Measurements from ENCODE around the gene NDUFAF3. TPM values are rescaled to one million over a fixed set of nuclear protein-coding genes. Genes with fewer than 3 reads are reported as not detected.

The NDUFAF3 gene
- total RNA-seq, 1 donor from 2014 or later: 91.3 TPM

- TF ChIP-seq POLR2AphosphoS5 (IDR thresholded peaks at IDR 0.05; ENCODE audit: insufficient read depth in 1 of 2, low read depth in 1 of 2): no peak
- no peak for TF ChIP-seq CTCF (IDR thresholded peaks at IDR 0.05)
- TF ChIP-seq POLR2A (IDR thresholded peaks at IDR 0.05): no peak
- H3K36me3 ChIP-seq: peaks cover 0 to 33% of the 10 kb centered on the region in 2 donors
- peaks cover 29% of the 10 kb centered on the region for H3K4me1 ChIP-seq
- intact Hi-C loops (cut with DNase I): no loop called here
- no peak overlapping the region for H3K27ac ChIP-seq
- H3K9me3 ChIP-seq: no peaks in the 10 kb centered on the region
- no peak for DNase-seq (ENCODE audit: extremely low spot score in 2 of 2)
- no peaks in the 10 kb centered on the region for H3K27me3 ChIP-seq
- H3K4me3 ChIP-seq: no peak overlapping the region
Observed at GRCh38 chr3:49026536-49026935, 4.6 kb downstream of the NDUFAF3 start.

GRCh38 chr3:49027634-49028033, 5.7 kb downstream of the NDUFAF3 start:
- intact Hi-C loops (cut with DNase I): no loop called here

GRCh38 chr3:49028298-49028672, 6.4 kb downstream of the NDUFAF3 start:
- peak overlapping the region; percentile 75 to 86 for H3K4me3 ChIP-seq
- H3K27ac ChIP-seq: peak overlapping the region; percentile 96
- H3K4me1 ChIP-seq: peaks cover 18% of the 10 kb centered on the region
- intact Hi-C loops (cut with DNase I): no loop called here
- H3K9me3 ChIP-seq: no peaks in the 10 kb centered on the region
- TF ChIP-seq POLR2A (IDR thresholded peaks at IDR 0.05) (no peak), POLR2AphosphoS5 (IDR thresholded peaks at IDR 0.05; ENCODE audit: insufficient read depth in 1 of 2, low read depth in 1 of 2) (no peak), CTCF (IDR thresholded peaks at IDR 0.05) (no peak)
- no peak for DNase-seq (ENCODE audit: extremely low spot score in 2 of 2)
- H3K27me3 ChIP-seq: no peaks in the 10 kb centered on the region
- peaks cover 0 to 49% of the 10 kb centered on the region in 2 donors for H3K36me3 ChIP-seq

More at GRCh38 chr3:49027634-49028033, 5.7 kb downstream of the NDUFAF3 start:
- no peaks in the 10 kb centered on the region for H3K9me3 ChIP-seq
- peaks cover 24% of the 10 kb centered on the region for H3K4me1 ChIP-seq
- peak overlapping the region; percentile 96 for H3K27ac ChIP-seq
- peaks cover 0 to 43% of the 10 kb centered on the region in 2 donors for H3K36me3 ChIP-seq
- DNase-seq (ENCODE audit: extremely low spot score in 2 of 2): no peak
- no peak for TF ChIP-seq CTCF (IDR thresholded peaks at IDR 0.05)
- TF ChIP-seq POLR2AphosphoS5 (IDR thresholded peaks at IDR 0.05; ENCODE audit: insufficient read depth in 1 of 2, low read depth in 1 of 2): no peak
- TF ChIP-seq POLR2A (IDR thresholded peaks at IDR 0.05): no peak
- H3K4me3 ChIP-seq: no peak overlapping the region
- H3K27me3 ChIP-seq: no peaks in the 10 kb centered on the region

GRCh38 chr3:49028673-49029562, 7.0 kb downstream of the NDUFAF3 start, which contains the start of gene IMPDH2:
Gene IMPDH2 (minus strand): TSS chr3:49029398. CDS start chr3:49029350, 48 bp downstream.
- Histone ChIP-seq H3K27ac (peak within 1 kb of the TSS; percentile 96), H3K9me3 (no peaks in the 10 kb centered on the region), H3K4me3 (peak within 1 kb of the TSS; percentile 75 to 86), H3K4me1 (peaks cover 15% of the 10 kb centered on the region), H3K36me3 (peaks cover 0 to 45% of the 10 kb centered on the region in 2 donors), H3K27me3 (no peaks in the 10 kb centered on the region)
- TF ChIP-seq CTCF (IDR thresholded peaks at IDR 0.05) (no peak), POLR2AphosphoS5 (IDR thresholded peaks at IDR 0.05; ENCODE audit: insufficient read depth in 1 of 2, low read depth in 1 of 2) (peak; percentile 99 to 100), POLR2A (IDR thresholded peaks at IDR 0.05) (peak in 1 of 2 donors; percentile 90)
- intact Hi-C loops (cut with DNase I): no loop called here
- DNase-seq (ENCODE audit: extremely low spot score in 2 of 2): peak in 1 of 2 donors; percentile 93

DNA sequence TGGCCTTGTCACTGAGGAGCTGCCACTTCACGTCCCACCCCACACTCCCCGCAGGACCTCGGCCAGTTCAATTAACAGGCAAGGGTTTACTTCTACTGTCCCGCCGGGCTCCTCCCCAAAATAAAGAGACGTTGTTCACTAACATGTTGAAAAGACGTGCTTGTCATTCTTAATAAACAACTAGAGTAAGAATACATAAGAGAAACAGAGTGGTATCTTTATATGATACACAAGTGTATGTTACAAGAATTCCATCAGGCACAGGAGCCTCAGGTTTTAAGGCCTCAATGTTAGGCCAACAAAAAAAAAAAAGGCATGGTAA, 7.6 kb downstream of the NDUFAF3 start:
- Histone ChIP-seq H3K27me3 (no peaks in the 10 kb centered on the region), H3K27ac (peak overlapping the region; percentile 96), H3K4me1 (peaks cover 15% of the 10 kb centered on the region), H3K4me3 (peak overlapping the region; percentile 75 to 86), H3K9me3 (no peaks in the 10 kb centered on the region), H3K36me3 (peaks cover 0 to 45% of the 10 kb centered on the region in 2 donors)
- intact Hi-C loops (cut with DNase I): no loop called here
- no peak for DNase-seq (ENCODE audit: extremely low spot score in 2 of 2)
- TF ChIP-seq POLR2AphosphoS5 (IDR thresholded peaks at IDR 0.05; ENCODE audit: insufficient read depth in 1 of 2, low read depth in 1 of 2) (no peak), POLR2A (IDR thresholded peaks at IDR 0.05) (no peak), CTCF (IDR thresholded peaks at IDR 0.05) (no peak)

All from vagina (tissue), 2 donors.